Activated CD8-positive, alpha-beta memory T cell treated with anti-CD3 and anti-CD28 coated beads for 48 hours (primary cell): Measurements from ENCODE around the gene SIPA1L3.

Source experiments
- DNase-seq, 3 experiments: peaks; one replicate each; pipeline ENCODE4 v3.0.0-alpha.2; 2020; ENCODE audit warnings: low read depth in 2 of 3, low spot score in 2 of 3

Gene SIPA1L3

GRCh38 chr19:37994823-37995130, 87.8 kb downstream of the SIPA1L3 start:
- DNase-seq, result no peak

- DNase-seq, result no peak
These were observed 88.3 kb downstream of the SIPA1L3 start for GRCh38 chr19:37995346-37995745.

- no peak for DNase-seq
These were observed 90.9 kb downstream of the SIPA1L3 start for GRCh38 chr19:37997911-37998344.

DNA sequence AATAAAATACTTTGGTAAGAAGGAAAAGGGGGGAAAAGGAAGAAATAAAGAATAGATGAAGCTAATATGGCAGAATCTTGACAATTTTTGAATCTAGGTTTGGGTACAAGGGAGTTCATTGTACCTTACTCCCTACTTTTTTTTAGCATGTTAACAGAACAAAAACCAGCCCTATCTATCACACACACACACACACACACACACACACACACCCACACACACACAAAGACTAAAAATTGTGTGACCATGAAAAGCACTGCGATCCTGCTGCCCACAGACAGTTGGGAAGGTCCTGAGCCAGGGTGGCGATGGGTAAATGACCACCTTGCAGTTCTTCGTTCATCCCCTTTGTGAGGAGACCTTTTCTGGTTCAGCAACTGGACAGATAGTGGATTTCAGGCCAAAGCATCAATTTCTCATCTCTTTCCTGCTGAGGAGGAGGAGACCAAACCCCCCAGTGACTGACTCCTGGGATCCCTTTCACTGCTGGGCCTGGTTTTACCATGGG, 91.8 kb downstream of the SIPA1L3 start:
- DNase-seq, result no peak

DNA sequence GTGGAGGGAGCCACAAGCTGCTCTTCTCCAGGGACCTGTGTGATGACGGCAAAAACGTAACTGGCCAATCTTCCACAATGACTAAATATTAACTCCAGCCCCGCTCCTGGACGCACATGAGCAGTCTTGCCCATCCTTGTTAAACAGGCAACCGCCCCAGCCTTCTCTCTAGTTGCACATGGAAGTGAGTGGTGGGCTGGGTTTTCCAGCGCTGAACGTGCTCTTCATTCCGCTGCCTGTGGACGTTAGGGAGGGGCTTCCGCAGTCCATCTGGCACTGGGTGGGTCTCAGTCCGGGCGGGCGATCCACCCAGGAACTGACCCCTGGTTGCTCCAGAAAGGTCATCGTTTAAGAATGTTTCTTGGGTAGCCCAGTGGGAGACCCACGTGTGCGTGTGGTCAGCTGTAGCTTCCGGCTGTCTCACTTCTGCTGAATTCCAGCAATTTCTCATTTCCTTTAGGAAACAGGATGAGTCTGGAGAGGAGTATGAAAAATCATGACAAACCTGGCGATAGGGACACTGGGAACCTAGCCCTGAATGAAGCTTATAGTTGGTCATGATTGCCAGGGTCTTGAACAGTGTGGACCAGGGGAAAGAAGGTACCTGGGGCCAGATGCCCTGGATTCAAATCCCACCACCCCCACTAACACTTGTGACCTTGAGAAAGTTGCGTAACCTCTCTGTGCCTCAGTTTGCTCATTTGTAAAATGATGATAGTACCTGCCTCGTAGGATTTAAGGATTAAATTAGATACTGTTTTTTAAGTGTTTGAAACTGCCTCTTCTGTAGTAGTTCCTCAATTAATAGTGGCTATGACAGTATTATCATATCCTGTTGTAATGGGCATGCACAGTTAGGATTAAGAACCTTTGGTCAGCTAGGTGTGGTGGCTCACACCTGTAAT, 92.6 kb downstream of the SIPA1L3 start:
- no peak for DNase-seq

DNA sequence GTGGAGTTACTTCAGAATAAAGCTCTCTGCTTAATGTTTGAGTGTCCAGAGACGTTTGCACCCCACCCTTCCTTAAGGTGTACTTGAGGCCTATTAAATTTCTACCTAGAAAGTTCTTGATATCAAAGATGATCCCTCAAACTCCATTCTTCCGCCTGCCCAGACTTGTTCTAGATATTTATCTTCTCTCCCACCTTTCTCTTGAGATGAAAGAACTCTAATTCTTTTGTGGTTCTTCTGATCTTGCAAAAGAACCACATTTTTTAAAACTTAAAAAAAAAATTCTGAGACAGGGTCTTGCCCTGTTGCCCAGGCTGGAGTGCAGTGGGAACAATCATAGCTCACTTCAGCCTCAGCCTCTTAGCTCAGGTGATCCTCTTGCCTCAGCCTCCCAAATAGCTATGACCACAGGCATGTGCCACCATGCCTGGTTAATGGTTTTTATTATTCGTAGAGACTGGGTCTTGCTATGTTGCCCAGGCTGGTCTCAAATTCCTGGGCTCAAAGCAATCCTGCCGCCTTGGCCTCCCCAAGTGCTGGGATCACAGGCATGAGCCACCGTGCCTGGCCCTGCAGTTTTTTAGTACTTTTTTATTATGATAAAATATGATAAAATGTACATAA, 94.3 kb downstream of the SIPA1L3 start:
- no peak for DNase-seq

DNA sequence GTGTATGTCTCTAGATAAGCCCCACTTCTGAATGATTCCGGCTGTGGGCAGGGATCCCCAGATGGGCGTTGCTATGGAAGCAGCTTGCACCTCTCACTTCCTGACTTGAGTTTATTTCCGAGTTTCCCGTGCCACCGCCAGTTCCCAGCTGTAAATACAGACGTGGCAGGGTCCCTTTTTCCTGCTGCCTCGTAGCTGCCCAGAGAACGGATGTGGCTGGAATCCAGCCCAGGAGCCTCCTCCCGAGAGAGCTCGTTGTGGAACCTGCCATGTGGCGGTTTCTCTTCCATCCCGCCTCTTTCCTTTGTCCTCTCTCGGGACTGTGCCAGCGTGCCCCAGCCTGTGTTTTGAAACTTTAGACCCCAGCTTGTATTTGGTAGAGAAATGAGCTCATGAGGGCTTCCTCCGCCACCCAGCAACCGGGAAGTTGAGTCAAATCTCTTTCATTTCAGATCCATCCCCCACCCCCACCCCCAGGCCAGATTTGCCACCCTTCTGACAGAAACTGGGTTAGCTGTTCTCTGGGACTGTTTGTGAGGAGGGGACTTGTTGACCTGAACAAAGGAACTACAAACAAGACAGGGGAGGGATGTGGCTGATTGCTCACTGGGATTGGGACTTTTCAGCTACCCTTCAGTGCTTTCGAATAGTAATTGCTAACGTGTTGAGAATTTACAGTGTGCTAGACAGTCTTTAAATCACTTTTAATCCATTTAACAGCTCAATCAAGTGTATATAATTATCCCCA, 96.6 kb downstream of the SIPA1L3 start:
- peak in 2 of 3 experiments; percentile 7 to 16 for DNase-seq

- DNase-seq, result no peak
These were observed 97.1 kb downstream of the SIPA1L3 start for GRCh38 chr19:38004186-38004520.

GRCh38 chr19:38004521-38005223, 97.7 kb downstream of the SIPA1L3 start:
- no peak for DNase-seq

GRCh38 chr19:38005224-38005614, 98.2 kb downstream of the SIPA1L3 start:
- no peak for DNase-seq

GRCh38 chr19:38006361-38007045, 99.5 kb downstream of the SIPA1L3 start:
- no peak for DNase-seq

- DNase-seq, result no peak
These were observed 102.7 kb downstream of the SIPA1L3 start for GRCh38 chr19:38009650-38010242.

GRCh38 chr19:38011426-38011825, 104.4 kb downstream of the SIPA1L3 start:
- no peak for DNase-seq

DNA sequence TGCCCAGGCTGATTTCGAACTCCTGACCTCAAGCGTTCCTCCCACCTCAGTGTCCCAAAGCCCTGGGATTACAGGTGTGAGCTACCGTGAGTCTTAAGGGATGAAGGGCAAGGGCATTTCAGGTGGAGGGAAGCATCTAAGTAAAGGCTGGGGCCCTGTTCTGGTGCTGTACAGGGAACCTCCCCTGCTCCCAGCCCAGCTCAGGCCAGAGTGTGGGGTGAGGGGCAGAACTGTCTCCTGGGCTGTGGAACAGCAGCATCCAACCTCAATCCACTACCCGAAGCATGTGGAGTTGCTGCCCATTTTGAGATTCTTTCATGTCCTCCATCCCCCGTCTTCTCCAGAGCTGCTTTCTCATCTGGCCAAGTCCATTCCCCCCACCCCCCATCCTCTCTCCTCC, 105.3 kb downstream of the SIPA1L3 start:
- no peak for DNase-seq

GRCh38 chr19:38012944-38013343, 105.9 kb downstream of the SIPA1L3 start:
- no peak for DNase-seq

- DNase-seq, result no peak
These were observed 107.0 kb downstream of the SIPA1L3 start for GRCh38 chr19:38013913-38014580.

GRCh38 chr19:38015216-38015615, 108.2 kb downstream of the SIPA1L3 start:
- no peak for DNase-seq

GRCh38 chr19:38015761-38016160, 108.8 kb downstream of the SIPA1L3 start:
- no peak for DNase-seq

GRCh38 chr19:38017401-38018151, 110.6 kb downstream of the SIPA1L3 start:
- no peak for DNase-seq
